ENCODE results near the gene ROPN1. TPM values are rescaled to one million over a fixed set of nuclear protein-coding genes. Genes with fewer than 3 reads are reported as not detected.
"Not testable (repeated sequence)": the region's sequence is repeated elsewhere in the genome, so short reads cannot be mapped to it uniquely, and the experiment has no call there.

The ROPN1 gene
- total and polyA plus RNA-seq, 2 of the 4 experiments (the other 2 are of a cell fraction): 0.03 to 0.18 TPM

- H3K18ac ChIP-seq (ENCODE audit: low read depth, low read length): no peak overlapping the region
- H2BK120ac ChIP-seq (ENCODE audit: low read depth, low read length): no peak overlapping the region
- no peak overlapping the region for H2BK15ac ChIP-seq (ENCODE audit: low read depth, low read length)
- CTCF ChIA-PET: no interaction called here
- POLR2A ChIA-PET (ENCODE audit: unreplicated experiment): no interaction called here
- H3K79me1 ChIP-seq (ENCODE audit: low read depth in 1 of 2, low read length in 2 of 2): no peaks in the 10 kb centered on the region
- H4K91ac ChIP-seq (ENCODE audit: insufficient read depth, low read depth, low read length): no peak overlapping the region
- no peak overlapping the region for H3K9ac ChIP-seq (ENCODE audit: low read depth, low read length)
- dilution Hi-C loops (cut with HindIII; ENCODE audit: low sequenced_read_pairs, unreplicated experiment): no loop called here
- H3K23ac ChIP-seq (ENCODE audit: low read depth, low read length): no peak overlapping the region
- H3K4me2 ChIP-seq (ENCODE audit: low read depth, low read length): no peak overlapping the region
- ATAC-seq (ENCODE audit: low read depth) (no peak), DNase-seq (no peak)
- H3K9me3 ChIP-seq (ENCODE audit: control insufficient read depth, insufficient read depth, low read length): no peaks in the 10 kb centered on the region
- no peak overlapping the region for H4K8ac ChIP-seq (ENCODE audit: low read depth in 2 of 2, low read length in 2 of 2)
- no peaks in the 10 kb centered on the region for H3K4me1 ChIP-seq (ENCODE audit: control insufficient read depth, insufficient read depth, low read length)
- no peaks in the 10 kb centered on the region for H3K36me3 ChIP-seq (ENCODE audit: control insufficient read depth, insufficient read depth, low read length)
- WGBS, 2 experiments (ENCODE audit: extremely low coverage in 2 of 2, insufficient read length in 1 of 2): no CpG with 5 or more reads among the region's 2 CpGs
- H3K4ac ChIP-seq (ENCODE audit: low read depth, low read length): no peak overlapping the region
- no peak overlapping the region for H3K56ac ChIP-seq (ENCODE audit: extremely low read depth, insufficient read depth, low read length)
- H2AFZ ChIP-seq (replicated peaks; ENCODE audit: low read length, poor library complexity): no peak overlapping the region
- no TSS peak for BruUV-seq (replicated peaks)
- H3K4me3 ChIP-seq (ENCODE audit: insufficient read depth, low read depth, low read length): no peak overlapping the region
- H3K9me1 ChIP-seq (ENCODE audit: insufficient read depth, low read length): no peaks in the 10 kb centered on the region
- H3K14ac ChIP-seq (replicated peaks; ENCODE audit: low read depth, low read length): no peak overlapping the region
- H3K27ac ChIP-seq (ENCODE audit: insufficient read depth, low read length): no peak overlapping the region
- H3K27me3 ChIP-seq (ENCODE audit: control insufficient read depth, insufficient read depth, low read length): peaks cover 28% of the 10 kb centered on the region
- H4K5ac ChIP-seq (ENCODE audit: low read depth, low read length): no peak overlapping the region
- TF ChIP-seq NFE2L2 (IDR thresholded peaks at IDR 0.05; ENCODE audit: low read depth, low read length) (no peak), BHLHE40 (IDR thresholded peaks at IDR 0.05; ENCODE audit: low read depth, low read length) (no peak), FOS (IDR thresholded peaks at IDR 0.05; ENCODE audit: low read depth, low read length) (no peak), RAD21 (IDR thresholded peaks at IDR 0.05; ENCODE audit: low read length) (no peak)
- no peak overlapping the region for H2AK9ac ChIP-seq (replicated peaks; ENCODE audit: low read depth, low read length, poor library complexity)
- no peak overlapping the region for H2BK5ac ChIP-seq (ENCODE audit: low read depth, low read length, poor library complexity, severe bottlenecking)
- no peaks in the 10 kb centered on the region for H4K20me1 ChIP-seq (ENCODE audit: insufficient read depth, low read length)
- H2BK20ac ChIP-seq (ENCODE audit: low read depth, low read length): no peak overlapping the region
- in situ Hi-C loops (cut with MboI; ENCODE audit: low sequenced_read_pairs): loop anchor here (5.0 kb wide), 1 partner anchor 263 kb away; no protein-coding TSS in a partner anchor
- no peak overlapping the region for H2AK5ac ChIP-seq (ENCODE audit: low read depth, low read length)
- intact Hi-C loops (cut with micrococcal nuclease): loop anchor here (5.0 kb wide), 1 partner anchor 538 kb away; no protein-coding TSS in a partner anchor
Observed at GRCh38 chr3:124019291-124019690, 27.4 kb upstream of the ROPN1 start.

- H3K4me2 ChIP-seq (ENCODE audit: low read depth, low read length); DNase-seq; H2BK15ac ChIP-seq (ENCODE audit: low read depth, low read length); BruUV-seq (replicated peaks); H3K79me1 ChIP-seq (ENCODE audit: low read depth in 1 of 2, low read length in 2 of 2); H3K4me3 ChIP-seq (ENCODE audit: insufficient read depth, low read depth, low read length); H3K9me3 ChIP-seq (ENCODE audit: control insufficient read depth, insufficient read depth, low read length); H3K4ac ChIP-seq (ENCODE audit: low read depth, low read length); H2BK20ac ChIP-seq (ENCODE audit: low read depth, low read length); H3K56ac ChIP-seq (ENCODE audit: extremely low read depth, insufficient read depth, low read length); H3K4me1 ChIP-seq (ENCODE audit: control insufficient read depth, insufficient read depth, low read length); H3K36me3 ChIP-seq (ENCODE audit: control insufficient read depth, insufficient read depth, low read length); H3K27ac ChIP-seq (ENCODE audit: insufficient read depth, low read length); POLR2A ChIA-PET (ENCODE audit: unreplicated experiment); ATAC-seq (ENCODE audit: low read depth); H4K8ac ChIP-seq (ENCODE audit: low read depth in 2 of 2, low read length in 2 of 2); H3K9ac ChIP-seq (ENCODE audit: low read depth, low read length); H4K5ac ChIP-seq (ENCODE audit: low read depth, low read length); H3K14ac ChIP-seq (replicated peaks; ENCODE audit: low read depth, low read length); H2BK120ac ChIP-seq (ENCODE audit: low read depth, low read length); H3K23ac ChIP-seq (ENCODE audit: low read depth, low read length); H4K20me1 ChIP-seq (ENCODE audit: insufficient read depth, low read length); H3K9me1 ChIP-seq (ENCODE audit: insufficient read depth, low read length); H2AK9ac ChIP-seq (replicated peaks; ENCODE audit: low read depth, low read length, poor library complexity); H2AK5ac ChIP-seq (ENCODE audit: low read depth, low read length); H3K18ac ChIP-seq (ENCODE audit: low read depth, low read length); H2AFZ ChIP-seq (replicated peaks; ENCODE audit: low read length, poor library complexity); H2BK5ac ChIP-seq (ENCODE audit: low read depth, low read length, poor library complexity, severe bottlenecking); dilution Hi-C loops (cut with HindIII; ENCODE audit: low sequenced_read_pairs, unreplicated experiment); H4K91ac ChIP-seq (ENCODE audit: insufficient read depth, low read depth, low read length): not testable (repeated sequence)
- no CpG with 5 or more reads among the region's 6 CpGs for WGBS, 2 experiments (ENCODE audit: extremely low coverage in 2 of 2, insufficient read length in 1 of 2)
- in situ Hi-C loops (cut with MboI; ENCODE audit: low sequenced_read_pairs) (loop anchor here (5.0 kb wide), 1 partner anchor 265 kb away; no protein-coding TSS in a partner anchor), intact Hi-C loops (cut with micrococcal nuclease) (loop anchor here (2.0 to 5.0 kb wide), 2 partner anchors 451 to 540 kb away; no protein-coding TSS in a partner anchor)
- peaks cover 28% of the 10 kb centered on the region for H3K27me3 ChIP-seq (ENCODE audit: control insufficient read depth, insufficient read depth, low read length)
- CTCF ChIA-PET: interaction anchor here (1.0 to 1.5 kb wide), 2 partner anchors 264 to 451 kb away, joined by 3 read pairs; no protein-coding TSS in a partner anchor
Observed at GRCh38 chr3:124017502-124017901, 25.6 kb upstream of the ROPN1 start.

Measured in IMR-90 (cell line).